IMR-90 (cell line): Measurements from ENCODE around the gene UBL3. TPM values are rescaled to one million over a fixed set of nuclear protein-coding genes. Genes with fewer than 3 reads are reported as not detected.

Experiments used
- ATAC-seq: fragments of 200-7000 bp; cut with Tn5 transposase; 2 replicates; pipeline ENCODE4 v1.9.1; 2020; ENCODE audit warnings: low read depth, mild to moderate bottlenecking, moderate library complexity
- BruUV-seq: library from RNA; stranded (reverse); fragments of 400-500 nt; replicated peaks from 2 replicates; lab custom pipeline; 2021; lab: Mats Ljungman, UMichigan
- CTCF ChIA-PET: fragments of 300-600 bp; formaldehyde crosslinking; extraction: SDS; loops from one replicate; lab custom pipeline; 2021; ENCODE audit warnings: antibody characterized with exemption; lab: Yijun Ruan, JAX
- POLR2A ChIA-PET: fragments of 300-600 bp; sonication (Branson Sonifier 250); formaldehyde crosslinking; loops from one replicate; lab custom pipeline; 2022; ENCODE audit warnings: antibody characterized with exemption; ENCODE audit not compliant: unreplicated experiment; lab: Charles Lee
- DNase-seq: peaks from one replicate; pipeline ENCODE4 v3.0.0; 2013
- H2AFZ ChIP-seq: replicated peaks from 2 replicates; pipeline ENCODE3; 2013; ENCODE audit warnings: low read length, mild to moderate bottlenecking; ENCODE audit not compliant: poor library complexity
- H2AK5ac ChIP-seq: 2 replicates; pipeline ENCODE4 v1.6.1; 2013; ENCODE audit warnings: low read depth, low read length, inconsistent platforms
- H2AK9ac ChIP-seq: replicated peaks from 2 replicates; pipeline ENCODE3; 2013; ENCODE audit warnings: mild to moderate bottlenecking, low read depth, low read length, moderate library complexity; ENCODE audit not compliant: poor library complexity
- H2BK120ac ChIP-seq: 2 replicates; pipeline ENCODE4 v1.6.1; 2013; ENCODE audit warnings: low read depth, low read length, inconsistent platforms
- H2BK15ac ChIP-seq: 3 replicates; pipeline ENCODE4 v1.6.1; 2013; ENCODE audit warnings: low read depth, low read length, inconsistent platforms
- H2BK20ac ChIP-seq: 2 replicates; pipeline ENCODE4 v1.6.1; 2013; ENCODE audit warnings: low read depth, mild to moderate bottlenecking, inconsistent platforms, low read length, moderate library complexity
- H2BK5ac ChIP-seq: 2 replicates; pipeline ENCODE4 v1.6.1; 2013; ENCODE audit warnings: mild to moderate bottlenecking, low read depth, low read length, inconsistent platforms; ENCODE audit not compliant: poor library complexity, severe bottlenecking
- H3K14ac ChIP-seq: replicated peaks from 2 replicates; pipeline ENCODE4 v1.6.1; 2013; ENCODE audit warnings: low read depth, low read length, inconsistent platforms
- H3K18ac ChIP-seq: 2 replicates; pipeline ENCODE4 v1.6.1; 2013; ENCODE audit warnings: low read depth, low read length, control low read depth
- H3K23ac ChIP-seq: 2 replicates; pipeline ENCODE4 v1.6.1; 2013; ENCODE audit warnings: low read depth, low read length, inconsistent platforms
- H3K27ac ChIP-seq: 2 replicates; pipeline ENCODE4 v1.5.1; 2013; ENCODE audit warnings: mild to moderate bottlenecking, control low read depth, low read length; ENCODE audit not compliant: insufficient read depth
- H3K27me3 ChIP-seq: 2 replicates; pipeline ENCODE4 v1.6.1; 2013; ENCODE audit warnings: low read length; ENCODE audit not compliant: control insufficient read depth, insufficient read depth
- H3K36me3 ChIP-seq: 2 replicates; pipeline ENCODE4 v1.6.1; 2013; ENCODE audit warnings: low read length, mixed read lengths; ENCODE audit not compliant: control insufficient read depth, insufficient read depth
- H3K4ac ChIP-seq: 2 replicates; pipeline ENCODE4 v1.6.1; 2013; ENCODE audit warnings: low read depth, low read length, inconsistent platforms
- H3K4me1 ChIP-seq: 2 replicates; pipeline ENCODE4 v1.6.1; 2013; ENCODE audit warnings: low read length, mixed read lengths; ENCODE audit not compliant: control insufficient read depth, insufficient read depth
- H3K4me2 ChIP-seq: 2 replicates; pipeline ENCODE4 v1.6.1; 2013; ENCODE audit warnings: low read depth, mild to moderate bottlenecking, control low read depth, low read length, moderate library complexity
- H3K4me3 ChIP-seq: 2 replicates; pipeline ENCODE4 v1.5.1; 2013; ENCODE audit warnings: low read depth, mild to moderate bottlenecking, control low read depth, low read length, moderate library complexity; ENCODE audit not compliant: insufficient read depth
- H3K56ac ChIP-seq: 2 replicates; pipeline ENCODE4 v1.6.1; 2013; ENCODE audit warnings: low read length, inconsistent platforms; ENCODE audit not compliant: insufficient read depth; ENCODE audit errors: extremely low read depth
- H3K79me1 ChIP-seq, 2 experiments: 2 replicates each; pipeline ENCODE4 v1.6.1; 2013; ENCODE audit warnings: low read length in 2 of 2, inconsistent platforms in 1 of 2, low read depth in 1 of 2
- H3K9ac ChIP-seq: 2 replicates; pipeline ENCODE4 v1.6.1; 2013; ENCODE audit warnings: low read depth, low read length, control low read depth
- H3K9me1 ChIP-seq: 2 replicates; pipeline ENCODE4 v1.6.1; 2013; ENCODE audit warnings: low read length, inconsistent platforms; ENCODE audit not compliant: insufficient read depth
- H3K9me3 ChIP-seq: 2 replicates; pipeline ENCODE4 v1.6.1; 2013; ENCODE audit warnings: low read length; ENCODE audit not compliant: control insufficient read depth, insufficient read depth
- H4K20me1 ChIP-seq: 2 replicates; pipeline ENCODE4 v1.6.1; 2013; ENCODE audit warnings: low read length, inconsistent platforms; ENCODE audit not compliant: insufficient read depth
- H4K5ac ChIP-seq: 2 replicates; pipeline ENCODE4 v1.6.1; 2013; ENCODE audit warnings: mild to moderate bottlenecking, low read depth, low read length, control low read depth
- H4K8ac ChIP-seq, 2 experiments: 2 replicates each; pipeline ENCODE4 v1.6.1; 2013; ENCODE audit warnings: low read depth in 2 of 2, low read length in 2 of 2, control low read depth in 1 of 2, inconsistent platforms in 1 of 2
- H4K91ac ChIP-seq: 2 replicates; pipeline ENCODE4 v1.6.1; 2013; ENCODE audit warnings: low read depth, low read length, inconsistent platforms; ENCODE audit not compliant: insufficient read depth
- BHLHE40 ChIP-seq: fragments of 150-350 bp; IDR thresholded peaks from 2 replicates; pipeline ENCODE4 v1.6.1; 2016; ENCODE audit warnings: mild to moderate bottlenecking, low read depth, low read length
- CEBPB ChIP-seq: IDR thresholded peaks from 2 replicates; pipeline ENCODE4 v1.6.1; 2012; ENCODE audit warnings: low read depth, low read length, improper control_type of control experiment
- CHD1 ChIP-seq: IDR thresholded peaks from 2 replicates; pipeline ENCODE4 v1.6.1; 2012; ENCODE audit warnings: low read depth, low read length, improper control_type of control experiment
- CTCF ChIP-seq: conservative IDR thresholded peaks from 2 replicates; pipeline ENCODE4 v1.5.1; 2012; ENCODE audit warnings: mild to moderate bottlenecking, low read depth, low read length, improper control_type of control experiment
- ELK1 ChIP-seq: fragments of 150-350 bp; IDR thresholded peaks from 2 replicates; pipeline ENCODE4 v1.6.1; 2016; ENCODE audit warnings: low read depth, mild to moderate bottlenecking, low read length, moderate library complexity, borderline replicate concordance
- FOS ChIP-seq: fragments of 150-350 bp; IDR thresholded peaks from 2 replicates; pipeline ENCODE4 v1.6.1; 2016; ENCODE audit warnings: low read depth, low read length
- MAFK ChIP-seq: IDR thresholded peaks from 2 replicates; pipeline ENCODE4 v1.6.1; 2012; ENCODE audit warnings: low read depth, low read length, improper control_type of control experiment
- MAZ ChIP-seq: IDR thresholded peaks from 2 replicates; pipeline ENCODE4 v1.6.1; 2012; ENCODE audit warnings: low read depth, mild to moderate bottlenecking, low read length, improper control_type of control experiment, moderate library complexity, borderline replicate concordance
- MXI1 ChIP-seq: IDR thresholded peaks from 2 replicates; pipeline ENCODE4 v1.6.1; 2012; ENCODE audit warnings: low read depth, mild to moderate bottlenecking, low read length, moderate library complexity, borderline replicate concordance
- NFE2L2 ChIP-seq: fragments of 150-350 bp; IDR thresholded peaks from 2 replicates; pipeline ENCODE4 v1.6.1; 2016; ENCODE audit warnings: low read depth, mild to moderate bottlenecking, low read length
- RAD21 ChIP-seq: IDR thresholded peaks from 2 replicates; pipeline ENCODE4 v1.6.1; 2012; ENCODE audit warnings: low read length, improper control_type of control experiment
- RCOR1 ChIP-seq: IDR thresholded peaks from 2 replicates; pipeline ENCODE4 v1.6.1; 2012; ENCODE audit warnings: mild to moderate bottlenecking, low read length, improper control_type of control experiment; ENCODE audit not compliant: insufficient replicate concordance
- RFX5 ChIP-seq: IDR thresholded peaks from 2 replicates; pipeline ENCODE4 v1.8.0; 2012; ENCODE audit warnings: low read depth, mild to moderate bottlenecking, low read length, moderate library complexity
- SMC3 ChIP-seq: fragments of 150-350 bp; IDR thresholded peaks from 2 replicates; pipeline ENCODE4 v1.6.1; 2016; ENCODE audit warnings: low read depth, mild to moderate bottlenecking, antibody characterized with exemption, low read length, moderate library complexity
- dilution Hi-C: fragments of 300-500 bp; cut with HindIII; formaldehyde crosslinking; loops from one replicate; pipeline ENCODE4 v1.14.3; 2018; ENCODE audit warnings: low sequenced_read_pairs; ENCODE audit not compliant: unreplicated experiment
- in situ Hi-C: fragments of 300-500 bp; cut with MboI; formaldehyde crosslinking; loops from 3 replicates; pipeline ENCODE4 v1.14.3; 2019; ENCODE audit warnings: low sequenced_read_pairs, inconsistent platforms, mixed read lengths
- intact Hi-C: fragments of 100-400 bp; cut with micrococcal nuclease; formaldehyde crosslinking; loops from 2 replicates; pipeline ENCODE4 v1.10.0; 2022
- polyA plus RNA-seq, 3 experiments: library from polyadenylated mRNA; depleted of rRNA; stranded (reverse); fragments of >200 nt; gene quantifications; 2 replicates each; pipeline ENCODE4 v1.2.3, GENCODE V29; 2012; ENCODE audit warnings: low replicate concordance in 1 of 3
- total RNA-seq: library from RNA; depleted of rRNA; stranded (reverse); fragments of >200 nt; gene quantifications from 2 replicates; pipeline ENCODE4 v1.2.3, GENCODE V29; 2012
- TF ChIP-seq, protein P1 (sequence below): fragments of 150-350 bp; IDR thresholded peaks from 2 replicates; pipeline ENCODE4 v1.6.1; 2017; ENCODE audit warnings: mild to moderate bottlenecking, antibody characterized with exemption, low read length, low read depth

The UBL3 gene
- total and polyA plus RNA-seq, 2 of the 4 experiments (the other 2 are of a cell fraction), result 16.0 to 19.9 TPM

GRCh38 chr13:29808264-29808663 is 42.2 kb downstream of the UBL3 start:
- Histone ChIP-seq H3K4ac (no peak overlapping the region), H3K79me1 (peaks cover 13 to 48% of the 10 kb centered on the region in 2 experiments), H2AFZ (no peak overlapping the region), H2BK5ac (no peak overlapping the region), H3K18ac (no peak overlapping the region), H4K20me1 (peaks cover 22% of the 10 kb centered on the region; the same call in 1 of the 2 replicates), H2BK15ac (no peak overlapping the region), H3K27ac (no peak overlapping the region), H3K56ac (no peak overlapping the region), H4K91ac (no peak overlapping the region), H4K8ac (no peak overlapping the region), H3K23ac (no peak overlapping the region), H2BK20ac (no peak overlapping the region), H3K36me3 (no peaks in the 10 kb centered on the region), H3K9me3 (no peaks in the 10 kb centered on the region), H4K5ac (no peak overlapping the region), H3K14ac (no peak overlapping the region), H3K9me1 (peaks cover 5% of the 10 kb centered on the region; the same call in 1 of the 2 replicates), H2AK5ac (no peak overlapping the region), H3K4me1 (no peaks in the 10 kb centered on the region; the same call in 1 of the 2 replicates), H2AK9ac (no peak overlapping the region), H3K9ac (no peak overlapping the region), H2BK120ac (no peak overlapping the region), H3K4me2 (no peak overlapping the region), H3K27me3 (no peaks in the 10 kb centered on the region), H3K4me3 (no peak overlapping the region)
- intact Hi-C loops, result no loop called here
- BruUV-seq, result no TSS peak
- no peak for DNase-seq
- CTCF ChIA-PET, result no interaction called here
- in situ Hi-C loops, result no loop called here
- TF ChIP-seq, protein P1, sequence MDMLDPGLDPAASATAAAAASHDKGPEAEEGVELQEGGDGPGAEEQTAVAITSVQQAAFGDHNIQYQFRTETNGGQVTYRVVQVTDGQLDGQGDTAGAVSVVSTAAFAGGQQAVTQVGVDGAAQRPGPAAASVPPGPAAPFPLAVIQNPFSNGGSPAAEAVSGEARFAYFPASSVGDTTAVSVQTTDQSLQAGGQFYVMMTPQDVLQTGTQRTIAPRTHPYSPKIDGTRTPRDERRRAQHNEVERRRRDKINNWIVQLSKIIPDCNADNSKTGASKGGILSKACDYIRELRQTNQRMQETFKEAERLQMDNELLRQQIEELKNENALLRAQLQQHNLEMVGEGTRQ, result no peak
- TF ChIP-seq SMC3, result no peak
- TF ChIP-seq BHLHE40, result no peak
- no peak for TF ChIP-seq MXI1
- TF ChIP-seq RCOR1, result no peak
- no peak for TF ChIP-seq FOS
- no peak for TF ChIP-seq MAFK
- TF ChIP-seq CHD1, result no peak
- no peak for TF ChIP-seq RAD21
- TF ChIP-seq NFE2L2, result no peak
- TF ChIP-seq ELK1, result no peak
- TF ChIP-seq RFX5, result no peak
- TF ChIP-seq CEBPB, result no peak
- no peak for TF ChIP-seq MAZ
- TF ChIP-seq CTCF, result no peak
- dilution Hi-C loops, result no loop called here
- no peak for ATAC-seq
- POLR2A ChIA-PET, result no interaction called here
